A549 (cell line): ENCODE measurements around the gene KCNMA1.

Source experiments
- CEBPB ChIP-seq, 2 experiments: fragments of >200 bp in 1 of 2; sonication (Bioruptor Twin) in 1 of 2; formaldehyde crosslinking in 1 of 2; IDR thresholded peaks; 2 replicates each; pipeline ENCODE4 v1.6.1; 2012 to 2016
- EP300 ChIP-seq, 2 experiments: fragments of >200 bp; sonication (Bioruptor Twin); formaldehyde crosslinking; IDR thresholded peaks; 2 replicates in 1 of 2; 3 replicates in 1 of 2; pipeline ENCODE4 v1.6.1; 2016 to 2017
- MAFK ChIP-seq: fragments of 450-650 bp; IDR thresholded peaks from 2 replicates; pipeline ENCODE4 v1.6.1; 2014; ENCODE audit not compliant: partially characterized antibody
- POLR2A ChIP-seq: IDR thresholded peaks from 2 replicates; pipeline ENCODE4 v1.6.1; 2012; ENCODE audit warnings: mild to moderate bottlenecking, low read length
- SMC3 ChIP-seq: fragments of >200 bp; sonication (Bioruptor Twin); formaldehyde crosslinking; IDR thresholded peaks from 3 replicates; pipeline ENCODE4 v1.6.1; 2018; ENCODE audit warnings: inconsistent platforms
- TF ChIP-seq, protein P1 (sequence below): fragments of >200 bp; sonication (Bioruptor Twin); formaldehyde crosslinking; IDR thresholded peaks from 3 replicates; pipeline ENCODE4 v1.5.1; 2016
- TF ChIP-seq, protein P2 (sequence below): fragments of 150-350 bp; IDR thresholded peaks from 2 replicates; pipeline ENCODE4 v1.6.1; 2014; ENCODE audit warnings: low read depth, mild to moderate bottlenecking, low read length

- TF ChIP-seq, protein P1, sequence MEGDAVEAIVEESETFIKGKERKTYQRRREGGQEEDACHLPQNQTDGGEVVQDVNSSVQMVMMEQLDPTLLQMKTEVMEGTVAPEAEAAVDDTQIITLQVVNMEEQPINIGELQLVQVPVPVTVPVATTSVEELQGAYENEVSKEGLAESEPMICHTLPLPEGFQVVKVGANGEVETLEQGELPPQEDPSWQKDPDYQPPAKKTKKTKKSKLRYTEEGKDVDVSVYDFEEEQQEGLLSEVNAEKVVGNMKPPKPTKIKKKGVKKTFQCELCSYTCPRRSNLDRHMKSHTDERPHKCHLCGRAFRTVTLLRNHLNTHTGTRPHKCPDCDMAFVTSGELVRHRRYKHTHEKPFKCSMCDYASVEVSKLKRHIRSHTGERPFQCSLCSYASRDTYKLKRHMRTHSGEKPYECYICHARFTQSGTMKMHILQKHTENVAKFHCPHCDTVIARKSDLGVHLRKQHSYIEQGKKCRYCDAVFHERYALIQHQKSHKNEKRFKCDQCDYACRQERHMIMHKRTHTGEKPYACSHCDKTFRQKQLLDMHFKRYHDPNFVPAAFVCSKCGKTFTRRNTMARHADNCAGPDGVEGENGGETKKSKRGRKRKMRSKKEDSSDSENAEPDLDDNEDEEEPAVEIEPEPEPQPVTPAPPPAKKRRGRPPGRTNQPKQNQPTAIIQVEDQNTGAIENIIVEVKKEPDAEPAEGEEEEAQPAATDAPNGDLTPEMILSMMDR, result no peak
- no peak for TF ChIP-seq POLR2A
- no peak for TF ChIP-seq MAFK
- TF ChIP-seq CEBPB (IDR thresholded peaks at IDR 0.05), result peak; percentile 58 to 70
- TF ChIP-seq, protein P2, sequence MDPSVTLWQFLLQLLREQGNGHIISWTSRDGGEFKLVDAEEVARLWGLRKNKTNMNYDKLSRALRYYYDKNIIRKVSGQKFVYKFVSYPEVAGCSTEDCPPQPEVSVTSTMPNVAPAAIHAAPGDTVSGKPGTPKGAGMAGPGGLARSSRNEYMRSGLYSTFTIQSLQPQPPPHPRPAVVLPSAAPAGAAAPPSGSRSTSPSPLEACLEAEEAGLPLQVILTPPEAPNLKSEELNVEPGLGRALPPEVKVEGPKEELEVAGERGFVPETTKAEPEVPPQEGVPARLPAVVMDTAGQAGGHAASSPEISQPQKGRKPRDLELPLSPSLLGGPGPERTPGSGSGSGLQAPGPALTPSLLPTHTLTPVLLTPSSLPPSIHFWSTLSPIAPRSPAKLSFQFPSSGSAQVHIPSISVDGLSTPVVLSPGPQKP, result no peak
- TF ChIP-seq SMC3, result no peak
- TF ChIP-seq EP300 (IDR thresholded peaks at IDR 0.05), result no peak
Measured at GRCh38 chr10:77504196-77504872, 133.3 kb downstream of the KCNMA1 start.
